HG03139 (cell line): ENCODE results near the gene LRP3.
"Not testable (repeated sequence)": the region's sequence is repeated elsewhere in the genome, so short reads cannot be mapped to it uniquely, and the experiment has no call there.

Source experiments
- ATAC-seq: cut with Tn5 transposase; IDR thresholded peaks from one replicate; pipeline ENCODE4 v1.9.1; 2021; ENCODE audit not compliant: unreplicated experiment

The LRP3 gene, protein sequence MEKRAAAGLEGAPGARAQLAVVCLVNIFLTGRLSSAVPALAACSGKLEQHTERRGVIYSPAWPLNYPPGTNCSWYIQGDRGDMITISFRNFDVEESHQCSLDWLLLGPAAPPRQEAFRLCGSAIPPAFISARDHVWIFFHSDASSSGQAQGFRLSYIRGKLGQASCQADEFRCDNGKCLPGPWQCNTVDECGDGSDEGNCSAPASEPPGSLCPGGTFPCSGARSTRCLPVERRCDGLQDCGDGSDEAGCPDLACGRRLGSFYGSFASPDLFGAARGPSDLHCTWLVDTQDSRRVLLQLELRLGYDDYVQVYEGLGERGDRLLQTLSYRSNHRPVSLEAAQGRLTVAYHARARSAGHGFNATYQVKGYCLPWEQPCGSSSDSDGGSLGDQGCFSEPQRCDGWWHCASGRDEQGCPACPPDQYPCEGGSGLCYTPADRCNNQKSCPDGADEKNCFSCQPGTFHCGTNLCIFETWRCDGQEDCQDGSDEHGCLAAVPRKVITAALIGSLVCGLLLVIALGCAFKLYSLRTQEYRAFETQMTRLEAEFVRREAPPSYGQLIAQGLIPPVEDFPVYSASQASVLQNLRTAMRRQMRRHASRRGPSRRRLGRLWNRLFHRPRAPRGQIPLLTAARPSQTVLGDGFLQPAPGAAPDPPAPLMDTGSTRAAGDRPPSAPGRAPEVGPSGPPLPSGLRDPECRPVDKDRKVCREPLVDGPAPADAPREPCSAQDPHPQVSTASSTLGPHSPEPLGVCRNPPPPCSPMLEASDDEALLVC

GRCh38 chr19:33193865-33194362 is at the start of gene LRP3:
LRP3 (plus strand) TSS chr19:33194330; CDS start chr19:33194786, 456 bp downstream.
- no peak for ATAC-seq

DNA sequence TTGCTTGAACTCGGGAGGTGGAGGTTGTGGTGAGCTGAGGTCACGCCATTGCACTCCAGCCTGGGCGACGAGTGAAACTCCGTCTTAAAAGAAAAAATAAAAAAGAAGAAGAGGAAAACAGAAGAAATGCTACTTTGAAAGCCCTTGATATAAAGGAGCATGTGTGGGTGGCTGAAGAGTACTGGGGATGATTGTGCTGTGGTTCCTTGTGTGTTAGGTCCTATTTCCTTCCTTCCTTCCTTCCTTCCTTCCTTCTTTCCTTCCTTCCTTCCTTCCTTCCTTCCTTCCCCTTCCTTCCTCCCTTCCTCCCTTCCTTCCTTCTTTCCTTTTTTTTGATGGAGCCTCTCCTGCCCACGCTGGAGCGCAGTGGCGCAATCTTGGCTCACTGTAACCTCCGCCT is 47.9 kb upstream of the LRP3 start:
- ATAC-seq, result no peak

DNA sequence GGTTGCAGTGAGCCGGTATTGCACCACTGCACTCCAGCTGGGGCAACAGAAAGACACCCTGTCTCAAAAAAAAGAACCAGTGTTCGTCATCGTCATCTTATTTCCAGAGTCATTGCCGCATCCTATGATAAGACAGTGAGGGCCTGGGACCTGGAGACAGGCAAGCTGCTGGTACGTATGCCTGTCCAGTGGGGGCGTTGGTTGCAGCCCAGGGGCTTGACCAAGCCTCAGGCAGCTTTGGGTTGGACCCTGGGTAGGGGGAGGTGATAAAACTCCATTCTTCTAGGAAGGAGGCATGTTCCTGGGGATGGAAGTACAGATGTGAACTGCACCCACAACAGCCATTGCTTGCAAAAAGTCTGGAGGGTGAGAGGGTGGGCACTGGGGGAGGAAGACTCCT is 46.6 kb upstream of the LRP3 start:
- ATAC-seq, result no peak

DNA sequence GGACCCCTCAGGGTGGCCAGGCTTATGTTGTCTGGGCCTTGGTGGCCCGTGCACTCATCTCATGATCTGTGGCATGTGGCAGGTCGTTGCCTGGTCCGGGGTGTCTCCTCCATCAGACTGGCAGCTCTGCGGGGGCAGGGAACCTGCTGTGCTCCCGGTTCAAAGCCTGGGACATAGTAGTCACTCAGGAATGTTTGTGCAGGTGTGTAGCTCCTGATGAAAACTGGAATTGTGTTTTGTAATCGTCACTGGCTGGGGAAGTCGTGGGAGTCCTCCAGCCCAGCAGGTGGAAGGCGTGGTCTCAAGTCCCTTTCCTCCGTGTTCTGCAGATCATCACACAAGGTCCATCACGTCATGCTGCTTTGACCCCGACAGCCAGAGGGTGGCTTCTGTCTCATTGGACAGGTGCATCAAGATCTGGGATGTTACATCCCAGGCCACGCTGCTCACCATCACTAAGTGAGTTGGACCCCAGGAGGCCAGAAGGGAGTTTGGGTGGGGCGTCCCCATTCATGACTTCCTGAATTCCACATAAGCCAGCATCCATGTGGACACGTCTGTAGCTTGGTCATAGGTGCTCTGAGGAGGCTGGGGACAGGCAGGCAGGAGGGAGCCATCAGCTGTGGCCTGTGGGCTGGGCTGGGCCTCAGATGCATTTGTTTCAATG is 43.1 kb upstream of the LRP3 start:
- no peak for ATAC-seq

DNA sequence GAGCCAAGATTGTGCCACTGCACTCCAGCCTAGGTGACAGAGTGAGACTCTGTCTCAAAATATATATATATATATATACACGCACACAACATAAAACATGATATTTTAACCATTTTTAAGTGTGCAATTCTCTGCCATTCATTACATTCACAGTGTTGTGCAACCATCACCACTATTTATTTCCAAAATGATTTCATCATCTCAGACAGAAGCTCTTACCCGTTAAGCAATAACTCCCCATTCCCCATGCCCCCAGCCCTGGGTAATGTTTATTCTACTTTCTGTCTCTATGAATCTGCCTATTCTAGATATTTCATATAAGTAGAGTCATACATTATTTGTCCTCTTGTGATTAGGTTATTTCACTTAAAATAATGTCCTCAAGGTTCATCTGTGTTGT is 42.0 kb upstream of the LRP3 start:
- no peak for ATAC-seq

GRCh38 chr19:33152625-33153024 is 41.5 kb upstream of the LRP3 start:
- ATAC-seq, result not testable (repeated sequence)

GRCh38 chr19:33154313-33154712 is 39.8 kb upstream of the LRP3 start:
- ATAC-seq, result not testable (repeated sequence)

- ATAC-seq, result no peak
These were observed 37.8 kb upstream of the LRP3 start for GRCh38 chr19:33156334-33156733.

- no peak for ATAC-seq
These were observed 36.2 kb upstream of the LRP3 start for GRCh38 chr19:33157906-33158305.

DNA sequence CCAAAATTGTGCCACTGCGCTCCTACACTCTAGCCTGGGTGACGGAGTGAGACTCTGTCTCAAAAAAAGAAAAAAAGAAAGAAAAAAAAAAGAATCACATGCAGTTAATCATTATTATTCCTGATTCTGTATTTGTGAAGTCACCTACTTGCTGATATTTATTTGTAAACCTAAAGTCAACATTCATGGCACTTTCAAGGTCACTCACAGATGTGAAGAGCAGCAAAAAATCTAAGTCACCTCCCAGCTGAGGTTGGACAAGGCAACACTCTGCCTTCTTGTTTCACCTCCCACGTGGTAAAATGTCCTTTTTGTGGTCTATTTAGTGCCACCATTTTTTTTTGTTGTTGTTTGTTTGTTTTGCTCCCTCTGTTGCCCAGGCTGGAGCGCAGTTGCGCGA is 35.8 kb upstream of the LRP3 start:
- no peak for ATAC-seq

DNA sequence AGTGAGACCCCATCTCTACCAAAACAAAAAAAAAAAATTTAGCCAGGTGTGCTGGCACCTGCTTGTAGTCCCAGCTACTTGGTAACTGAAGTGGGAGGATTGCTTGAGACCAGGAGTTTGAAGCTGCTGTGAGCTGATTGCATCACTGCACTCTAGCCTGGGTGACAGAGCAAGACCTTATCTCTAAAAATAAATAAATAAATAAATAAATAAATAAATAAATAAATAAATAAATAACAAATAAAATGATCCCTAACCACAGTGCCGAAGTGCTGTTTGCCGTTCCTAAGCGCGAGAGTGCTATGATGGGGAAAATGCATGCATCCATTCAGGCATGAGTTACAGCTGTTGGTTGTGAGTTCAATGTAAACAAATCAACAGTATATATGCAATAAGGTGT is 35.0 kb upstream of the LRP3 start:
- ATAC-seq, result no peak

GRCh38 chr19:33159893-33160292 is 34.2 kb upstream of the LRP3 start:
- no peak for ATAC-seq

DNA sequence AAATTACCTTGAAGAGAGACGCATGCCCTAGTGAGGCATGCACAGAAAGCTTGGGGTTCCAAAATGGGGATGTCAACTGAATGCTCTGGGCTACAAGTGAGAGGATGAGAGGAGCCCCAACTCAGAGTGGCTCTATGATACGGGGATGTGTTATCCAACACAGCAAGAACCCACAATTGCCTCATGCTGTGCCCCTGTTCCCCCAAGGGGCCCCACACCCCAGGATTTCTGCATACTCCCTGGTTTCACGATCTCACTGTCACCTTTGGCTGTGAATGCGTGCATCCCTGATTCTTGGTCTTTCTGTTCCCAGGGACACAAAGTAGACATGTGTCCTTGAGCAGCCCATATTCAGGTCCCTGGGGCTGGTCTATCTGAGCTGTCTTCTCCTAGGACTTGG is 32.9 kb upstream of the LRP3 start:
- ATAC-seq, result no peak

DNA sequence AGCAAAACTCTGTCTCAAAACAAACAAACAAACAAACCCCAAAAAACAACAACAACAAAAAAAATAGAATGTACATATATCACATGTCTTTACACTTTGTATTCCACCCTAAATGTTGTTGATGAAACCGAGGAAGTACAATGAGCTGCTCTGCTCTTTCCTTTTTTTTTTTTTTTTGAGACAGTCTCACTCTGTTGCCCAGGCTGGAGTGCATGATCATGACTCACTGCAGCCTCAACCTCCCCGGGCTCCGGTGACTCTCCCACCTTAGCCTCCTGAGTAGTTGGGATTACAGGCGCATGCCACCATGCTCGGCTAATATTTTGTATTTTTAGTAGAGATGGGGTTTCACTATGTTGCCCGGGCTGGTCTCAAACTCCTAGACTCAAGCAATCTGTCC is 30.6 kb upstream of the LRP3 start:
- ATAC-seq, result no peak

- ATAC-seq, result not testable (repeated sequence)
These were observed 28.1 kb upstream of the LRP3 start for GRCh38 chr19:33166037-33166436.

DNA sequence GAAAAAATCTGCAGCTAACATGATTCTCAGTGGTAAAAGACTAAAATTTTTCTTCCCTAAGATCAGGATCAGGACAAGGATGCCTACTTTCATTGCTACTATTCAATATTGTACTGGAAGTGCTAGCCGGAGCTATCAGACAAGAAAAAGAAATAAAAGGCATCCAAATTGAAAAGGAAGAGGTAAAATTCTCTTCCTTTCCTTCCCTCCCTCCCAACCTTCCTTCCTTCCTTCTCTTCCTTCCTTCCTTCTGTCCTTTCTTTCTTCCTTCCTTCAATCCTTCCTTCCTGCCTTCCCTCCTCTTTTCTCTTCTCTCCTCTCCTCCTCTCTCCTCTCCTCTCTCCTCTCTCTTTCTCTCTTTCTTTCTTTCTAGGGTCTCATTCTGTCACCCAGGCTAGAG is 26.7 kb upstream of the LRP3 start:
- ATAC-seq, result no peak

- no peak for ATAC-seq
These were observed 25.6 kb upstream of the LRP3 start for GRCh38 chr19:33168528-33168927.

DNA sequence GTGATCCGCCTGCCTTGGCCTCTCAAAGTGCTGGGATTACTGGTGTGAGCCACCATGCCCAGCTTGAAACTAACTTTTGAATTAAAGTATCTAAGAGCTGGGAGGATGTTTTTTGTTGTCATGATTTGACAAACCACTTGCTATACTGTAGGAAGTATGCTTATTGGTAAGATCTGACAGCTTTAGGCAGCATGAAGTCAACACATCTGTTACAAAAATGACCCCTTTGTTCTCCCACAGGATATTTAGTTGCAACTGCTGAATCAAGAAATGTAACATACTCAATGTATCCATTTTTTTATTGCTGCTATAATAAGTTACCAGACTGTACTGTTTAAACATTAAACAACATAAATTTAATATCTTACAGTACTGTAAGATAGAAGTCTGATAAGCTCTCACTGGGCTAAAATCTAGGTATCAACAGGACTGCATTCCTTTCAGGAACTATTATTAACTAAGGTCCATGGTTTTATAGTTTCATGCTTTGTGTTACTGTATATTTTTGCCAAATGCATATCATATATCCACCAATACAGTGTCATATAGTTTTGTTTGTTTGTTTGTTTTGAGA is 22.8 kb upstream of the LRP3 start:
- no peak for ATAC-seq

DNA sequence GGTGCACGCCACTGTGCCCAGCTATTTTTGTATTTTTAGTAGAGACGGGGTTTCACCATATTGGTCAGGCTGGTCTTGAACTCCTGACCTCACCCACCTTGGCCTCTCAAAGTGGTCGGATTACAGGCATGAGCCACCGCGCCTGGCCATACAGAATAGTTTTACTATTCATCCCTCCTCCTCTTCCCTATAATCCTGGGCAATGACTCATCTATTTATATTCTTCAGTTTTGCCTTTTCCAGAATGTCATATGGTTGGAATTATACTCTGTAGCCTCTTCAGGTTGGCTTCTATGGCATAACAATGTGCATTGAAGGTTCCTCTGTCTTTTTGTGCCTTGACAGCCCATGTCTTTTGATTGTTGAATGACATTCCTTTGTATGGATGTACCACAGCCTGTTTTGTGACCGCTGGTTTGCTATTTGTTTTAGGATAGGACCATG is 22.2 kb upstream of the LRP3 start:
- ATAC-seq, result no peak

DNA sequence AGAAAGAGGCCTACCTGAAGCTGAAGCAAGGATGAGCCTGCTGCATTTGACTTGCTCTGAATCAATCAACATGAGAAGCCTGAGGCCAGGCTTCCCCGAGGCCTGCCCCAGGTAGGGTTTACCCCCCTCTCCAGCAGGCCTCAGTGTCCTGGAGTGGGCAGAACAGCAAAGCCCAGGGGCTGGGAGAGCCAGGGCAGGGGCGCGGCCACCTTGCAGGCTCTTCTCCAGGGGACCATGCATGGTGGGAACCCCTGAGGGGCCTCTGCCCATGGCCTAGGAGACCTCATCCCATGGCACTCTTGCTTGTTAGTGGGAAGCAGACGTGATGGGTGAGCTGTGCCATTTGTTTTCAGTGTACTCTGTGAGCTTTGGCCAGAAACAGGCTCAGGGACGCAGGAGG is 19.9 kb upstream of the LRP3 start:
- ATAC-seq, result no peak

- ATAC-seq, result no peak
These were observed 18.9 kb upstream of the LRP3 start for GRCh38 chr19:33175156-33175782.
